ENCODE data around the gene STARD7. TPM values are rescaled to one million over a fixed set of nuclear protein-coding genes. Genes with fewer than 3 reads are reported as not detected.

Gene STARD7
- total RNA-seq, 4 donors from 2014 or later: 69.4 to 92.4 (median 76.8) TPM

DNA sequence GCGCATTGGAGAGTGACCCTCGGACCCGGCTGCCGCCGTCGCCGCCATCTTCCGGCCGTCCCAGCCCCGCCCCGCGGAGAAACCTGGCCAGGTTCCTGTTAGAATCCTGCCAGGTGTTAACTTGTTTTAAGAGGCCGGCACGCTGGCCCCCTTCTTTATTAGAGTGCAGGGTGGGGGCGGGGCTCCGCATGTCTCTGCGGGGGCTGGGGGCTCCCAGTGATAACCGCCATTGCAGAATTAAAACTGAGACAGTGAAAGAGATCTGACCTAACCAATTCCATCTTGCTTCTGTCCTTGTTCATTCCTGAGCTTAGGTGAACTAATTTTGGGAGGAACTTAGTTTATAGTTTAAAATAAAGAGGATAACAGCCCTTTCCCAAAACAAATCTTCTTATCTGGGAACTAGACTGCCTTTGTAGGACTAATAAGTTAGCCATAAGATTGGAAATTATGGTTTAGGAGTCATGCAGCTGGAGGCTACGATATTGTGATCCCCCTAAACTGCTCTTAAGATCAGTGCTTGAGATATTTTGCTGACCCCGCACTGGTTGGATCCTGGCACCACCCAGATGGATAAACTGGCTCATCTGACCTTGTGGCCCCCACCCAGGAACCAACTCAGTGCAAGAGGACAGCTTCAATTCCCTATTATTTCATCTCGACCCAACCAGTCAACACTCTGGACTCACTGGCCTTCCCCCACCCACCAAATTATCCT is 543 bp upstream of the STARD7 start:
- H3K9me3 ChIP-seq: no peaks in the 10 kb centered on the region
- 8% methylated on average over 21 of the region's 21 CpGs for WGBS
- no peak for DNase-seq (ENCODE audit: low spot score in 2 of 2)
- peaks cover 49% of the 10 kb centered on the region for H3K4me1 ChIP-seq
- peak overlapping the region; percentile 98 for H3K4me3 ChIP-seq
- no peaks in the 10 kb centered on the region for H3K27me3 ChIP-seq
- H3K36me3 ChIP-seq: no peaks in the 10 kb centered on the region
- TF ChIP-seq POLR2AphosphoS5 (IDR thresholded peaks at IDR 0.05) (no peak), POLR2A (IDR thresholded peaks at IDR 0.05) (no peak), EP300 (IDR thresholded peaks at IDR 0.05) (no peak)
- TF ChIP-seq, protein P1, sequence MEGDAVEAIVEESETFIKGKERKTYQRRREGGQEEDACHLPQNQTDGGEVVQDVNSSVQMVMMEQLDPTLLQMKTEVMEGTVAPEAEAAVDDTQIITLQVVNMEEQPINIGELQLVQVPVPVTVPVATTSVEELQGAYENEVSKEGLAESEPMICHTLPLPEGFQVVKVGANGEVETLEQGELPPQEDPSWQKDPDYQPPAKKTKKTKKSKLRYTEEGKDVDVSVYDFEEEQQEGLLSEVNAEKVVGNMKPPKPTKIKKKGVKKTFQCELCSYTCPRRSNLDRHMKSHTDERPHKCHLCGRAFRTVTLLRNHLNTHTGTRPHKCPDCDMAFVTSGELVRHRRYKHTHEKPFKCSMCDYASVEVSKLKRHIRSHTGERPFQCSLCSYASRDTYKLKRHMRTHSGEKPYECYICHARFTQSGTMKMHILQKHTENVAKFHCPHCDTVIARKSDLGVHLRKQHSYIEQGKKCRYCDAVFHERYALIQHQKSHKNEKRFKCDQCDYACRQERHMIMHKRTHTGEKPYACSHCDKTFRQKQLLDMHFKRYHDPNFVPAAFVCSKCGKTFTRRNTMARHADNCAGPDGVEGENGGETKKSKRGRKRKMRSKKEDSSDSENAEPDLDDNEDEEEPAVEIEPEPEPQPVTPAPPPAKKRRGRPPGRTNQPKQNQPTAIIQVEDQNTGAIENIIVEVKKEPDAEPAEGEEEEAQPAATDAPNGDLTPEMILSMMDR (IDR thresholded peaks at IDR 0.05): no peak
- H3K27ac ChIP-seq: peak overlapping the region; percentile 98

DNA sequence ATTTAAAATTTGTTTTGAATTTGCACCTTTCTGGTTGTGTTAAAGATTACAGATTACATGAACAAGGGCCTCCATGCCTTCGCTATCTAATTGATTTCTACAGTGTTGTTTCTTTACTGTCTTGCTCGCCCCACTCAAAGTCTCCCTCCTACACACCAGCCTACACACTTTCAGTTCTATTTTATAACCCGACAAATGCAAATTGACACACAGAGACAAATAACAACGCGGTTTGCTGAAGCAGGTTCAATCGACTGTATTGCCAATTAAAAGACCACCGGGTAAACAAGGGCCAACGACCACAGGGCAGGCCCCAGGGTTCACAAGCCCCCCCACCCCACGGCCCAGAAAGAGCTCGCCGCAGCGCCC is 869 bp downstream of the STARD7 start:
- Histone ChIP-seq H3K27ac (peak overlapping the region; percentile 98), H3K4me1 (peaks cover 63% of the 10 kb centered on the region), H3K9me3 (no peaks in the 10 kb centered on the region), H3K36me3 (no peaks in the 10 kb centered on the region), H3K4me3 (peak overlapping the region; percentile 98), H3K27me3 (no peaks in the 10 kb centered on the region)
- under 1% methylated on average over 12 of the region's 12 CpGs for WGBS
- TF ChIP-seq, protein P1 (IDR thresholded peaks at IDR 0.05): no peak
- no peak for TF ChIP-seq POLR2AphosphoS5 (IDR thresholded peaks at IDR 0.05)
- TF ChIP-seq EP300 (IDR thresholded peaks at IDR 0.05): no peak
- no peak for TF ChIP-seq POLR2A (IDR thresholded peaks at IDR 0.05)
- DNase-seq (ENCODE audit: low spot score in 2 of 2): no peak

DNA sequence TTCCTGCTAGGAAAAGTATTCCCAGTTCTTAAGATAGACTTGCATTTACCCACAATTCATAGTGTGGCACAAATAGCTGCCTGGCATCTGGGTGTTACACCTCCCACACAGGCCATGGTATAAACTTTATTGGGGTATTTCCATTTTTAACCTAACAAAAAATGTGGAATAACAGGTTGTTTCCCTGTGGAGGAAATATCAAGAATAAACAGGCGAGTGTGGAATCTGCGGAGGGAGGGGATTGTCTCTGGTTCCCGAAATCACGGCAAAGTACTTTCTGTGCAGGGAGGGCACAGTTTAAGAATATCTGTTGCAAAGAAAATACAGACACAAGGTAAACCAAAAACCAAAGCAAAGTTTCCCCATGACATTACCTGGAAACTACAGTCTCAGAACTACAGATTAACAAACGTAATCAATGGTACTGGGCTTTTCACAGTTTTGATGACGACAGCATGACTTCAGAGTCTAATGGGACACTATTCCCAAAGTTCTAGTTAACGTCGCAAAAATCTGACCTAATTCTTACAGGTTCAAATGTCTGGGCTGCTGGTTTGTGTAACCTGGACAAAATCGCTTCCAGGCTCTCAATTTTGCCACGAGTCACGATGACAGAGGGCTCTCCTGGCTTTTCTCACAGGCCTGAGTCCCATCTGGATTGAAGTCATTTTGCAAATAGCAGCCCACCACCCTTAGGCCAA is 1.4 kb downstream of the STARD7 start:
- H3K9me3 ChIP-seq: no peaks in the 10 kb centered on the region
- no peaks in the 10 kb centered on the region for H3K36me3 ChIP-seq
- TF ChIP-seq EP300 (IDR thresholded peaks at IDR 0.05) (no peak), POLR2AphosphoS5 (IDR thresholded peaks at IDR 0.05) (no peak), POLR2A (IDR thresholded peaks at IDR 0.05) (no peak)
- TF ChIP-seq, protein P1 (IDR thresholded peaks at IDR 0.05): no peak
- 6% methylated on average over 11 of the region's 11 CpGs for WGBS
- peaks cover 69% of the 10 kb centered on the region for H3K4me1 ChIP-seq
- peak overlapping the region; percentile 98 for H3K4me3 ChIP-seq
- H3K27me3 ChIP-seq: no peaks in the 10 kb centered on the region
- peak overlapping the region; percentile 98 for H3K27ac ChIP-seq
- DNase-seq (ENCODE audit: low spot score in 2 of 2): no peak

DNA sequence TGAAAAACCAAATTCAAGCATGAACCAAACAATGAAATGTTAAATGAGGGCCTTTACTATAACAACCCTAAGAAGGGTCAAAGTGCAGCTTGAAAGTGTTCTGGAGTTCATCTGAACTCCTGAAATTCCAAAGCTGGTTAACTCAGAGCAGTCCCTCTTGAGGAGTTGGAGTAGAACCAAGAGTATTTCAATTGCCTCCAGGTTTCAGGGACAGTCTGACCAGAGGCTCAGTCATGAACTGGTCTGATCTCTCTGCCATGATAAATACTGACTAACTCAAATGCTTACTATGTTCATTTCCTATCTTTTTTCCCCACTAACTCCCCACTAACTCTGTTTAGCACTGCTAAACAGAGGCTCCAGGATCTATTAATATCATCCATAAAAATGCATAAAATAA is 2.7 kb downstream of the STARD7 start:
- Histone ChIP-seq H3K4me1 (peaks cover 82% of the 10 kb centered on the region), H3K36me3 (no peaks in the 10 kb centered on the region), H3K9me3 (no peaks in the 10 kb centered on the region), H3K4me3 (peak overlapping the region; percentile 14), H3K27me3 (no peaks in the 10 kb centered on the region), H3K27ac (peak overlapping the region; percentile 73)
- no peak for DNase-seq (ENCODE audit: low spot score in 2 of 2)
- no peak for TF ChIP-seq POLR2A (IDR thresholded peaks at IDR 0.05)
- TF ChIP-seq, protein P1 (IDR thresholded peaks at IDR 0.05): no peak
- no peak for TF ChIP-seq POLR2AphosphoS5 (IDR thresholded peaks at IDR 0.05)
- no peak for TF ChIP-seq EP300 (IDR thresholded peaks at IDR 0.05)

DNA sequence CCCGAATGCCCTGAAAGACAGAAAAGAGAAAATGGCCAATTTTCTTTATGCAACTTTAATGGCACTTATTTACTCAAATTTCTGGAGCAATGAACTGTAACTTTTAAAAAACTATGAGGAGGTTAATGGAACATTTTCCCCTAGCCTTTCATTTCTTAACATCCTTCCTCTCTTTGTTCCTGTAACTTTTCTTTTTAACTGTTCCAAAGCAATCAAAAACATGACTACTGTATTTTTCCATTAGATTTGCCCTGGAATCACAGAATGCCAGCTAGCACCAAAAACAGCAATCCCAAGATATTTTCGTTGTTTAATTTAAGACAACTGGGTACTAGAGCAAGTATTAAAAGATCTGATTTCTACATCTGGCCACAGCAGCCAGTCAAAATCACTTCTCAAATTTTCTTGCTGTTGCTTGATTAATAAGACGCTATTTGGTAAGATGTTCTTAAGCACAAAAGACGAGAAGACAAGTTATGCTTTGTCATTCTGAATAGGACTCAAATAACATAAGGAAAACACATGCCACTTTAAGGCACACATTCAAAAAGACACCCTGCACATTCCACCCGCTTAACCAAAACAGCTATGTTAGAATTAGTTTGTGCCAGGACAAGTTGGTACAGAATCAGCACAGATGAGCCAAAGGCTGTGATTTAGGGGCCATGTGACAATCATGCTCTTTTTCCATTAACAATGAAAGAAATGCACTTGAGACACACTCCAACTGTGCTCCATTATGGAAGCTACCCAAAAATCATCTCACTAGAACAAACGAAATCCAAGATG is 3.6 kb downstream of the STARD7 start:
- Histone ChIP-seq H3K27me3 (no peaks in the 10 kb centered on the region), H3K36me3 (no peaks in the 10 kb centered on the region), H3K4me3 (peak overlapping the region; percentile 14), H3K9me3 (no peaks in the 10 kb centered on the region), H3K4me1 (peaks cover 85% of the 10 kb centered on the region), H3K27ac (peak overlapping the region; percentile 73)
- WGBS: 6% methylated on average over 6 of the region's 6 CpGs
- DNase-seq (ENCODE audit: low spot score in 2 of 2): no peak
- TF ChIP-seq EP300 (IDR thresholded peaks at IDR 0.05) (no peak), POLR2A (IDR thresholded peaks at IDR 0.05) (no peak), POLR2AphosphoS5 (IDR thresholded peaks at IDR 0.05) (peak in 1 of 3 donors; percentile 65)
- TF ChIP-seq, protein P1 (IDR thresholded peaks at IDR 0.05): no peak
